PFSK-1 (cell line): Measurements from ENCODE around the gene RNF215.
A peak's percentile ranks its signal among the peaks of the same experiment; 100 is the strongest.

ENCODE experiments used
- FOXP2 ChIP-seq: optimal IDR thresholded peaks from 2 replicates; pipeline ENCODE3; 2011; ENCODE audit warnings: borderline replicate concordance, control low read depth, inconsistent platforms; ENCODE audit not compliant: insufficient read depth; ENCODE audit errors: extremely low read length, extremely low read depth
- POLR2AphosphoS5 ChIP-seq: IDR thresholded peaks from 2 replicates; pipeline ENCODE4 v1.6.1; 2012; ENCODE audit warnings: low read depth, mild to moderate bottlenecking, control low read depth, low read length, moderate library complexity
- REST ChIP-seq, 2 experiments: IDR thresholded peaks; 2 replicates each; pipeline versions ENCODE4 v1.6.1 to v1.8.0; 2011 to 2012; ENCODE audit warnings: low read depth in 2 of 2, low read length in 2 of 2, control low read depth in 1 of 2, inconsistent platforms in 1 of 2, mild to moderate bottlenecking in 1 of 2, moderate library complexity in 1 of 2; ENCODE audit not compliant: insufficient read depth in 1 of 2
- SIN3A ChIP-seq: IDR thresholded peaks from 2 replicates; pipeline ENCODE4 v1.6.1; 2012; ENCODE audit warnings: mild to moderate bottlenecking, low read length, moderate library complexity, borderline replicate concordance; ENCODE audit not compliant: insufficient read depth
- TAF1 ChIP-seq: IDR thresholded peaks from 2 replicates; pipeline ENCODE4 v1.6.1; 2012; ENCODE audit warnings: low read length, control low read depth, borderline replicate concordance; ENCODE audit not compliant: insufficient read depth

Gene RNF215

GRCh38 chr22:30398685-30399680, 11.8 kb upstream of the RNF215 start:
- no peak for TF ChIP-seq TAF1
- no peak for TF ChIP-seq REST (IDR thresholded peaks at IDR 0.05; ENCODE audit: insufficient read depth in 1 of 2, low read depth in 2 of 2, low read length in 2 of 2)
- TF ChIP-seq POLR2AphosphoS5 = no peak
- TF ChIP-seq SIN3A = no peak
- no peak for TF ChIP-seq FOXP2

- TF ChIP-seq POLR2AphosphoS5 (no peak), REST (IDR thresholded peaks at IDR 0.05; ENCODE audit: insufficient read depth in 1 of 2, low read depth in 2 of 2, low read length in 2 of 2) (no peak), SIN3A (no peak)
Observed at GRCh38 chr22:30397656-30398635, 10.7 kb upstream of the RNF215 start.

- TF ChIP-seq POLR2AphosphoS5 (peak; percentile 42; the same call in 1 of the 2 replicates), SIN3A (no peak), FOXP2 (no peak), TAF1 (no peak), REST (IDR thresholded peaks at IDR 0.05; ENCODE audit: insufficient read depth in 1 of 2, low read depth in 2 of 2, low read length in 2 of 2) (no peak)
Observed at GRCh38 chr22:30396871-30397655, 9.9 kb upstream of the RNF215 start, which contains the start of gene SEC14L2. Gene SEC14L2, plus strand, starts transcription at chr22:30397018. Its CDS starts 99 bp downstream, at chr22:30397117.

- no peak for TF ChIP-seq POLR2AphosphoS5
- no peak for TF ChIP-seq SIN3A
- no peak for TF ChIP-seq REST (IDR thresholded peaks at IDR 0.05; ENCODE audit: insufficient read depth in 1 of 2, low read depth in 2 of 2, low read length in 2 of 2)
- TF ChIP-seq TAF1 = no peak
- no peak for TF ChIP-seq FOXP2
Observed at GRCh38 chr22:30393885-30394284, 6.7 kb upstream of the RNF215 start.
